Anterior cingulate cortex (tissue), 58 donors: ENCODE data around the gene SMARCD1.

Source experiments
- DNase-seq, 58 donors: peaks; one replicate each; lab custom pipeline; 2025; lab: John Stamatoyannopoulos, UW

SMARCD1 gene

GRCh38 chr12:50102131-50102531 lies 17.0 kb downstream of the SMARCD1 start:
- DNase-seq = peak in 39 of 58 donors; percentile 5 to 76 (median 45)

- DNase-seq = peak in 14 of 58 donors; percentile 17 to 60 (median 42)
Measured at GRCh38 chr12:50102646-50103309, 17.6 kb downstream of the SMARCD1 start.

GRCh38 chr12:50103351-50103750 lies 18.2 kb downstream of the SMARCD1 start:
- no peak for DNase-seq

GRCh38 chr12:50103767-50104321 lies 18.7 kb downstream of the SMARCD1 start, which contains the start of gene GPD1:
GPD1 (plus strand) TSS chr12:50104008; CDS start chr12:50104051, 43 bp downstream.
- peak in 56 of 58 donors; percentile 12 to 90 (median 62) for DNase-seq

- no peak for DNase-seq
Measured at GRCh38 chr12:50104417-50105366, 19.6 kb downstream of the SMARCD1 start.

GRCh38 chr12:50105913-50106450 lies 20.8 kb downstream of the SMARCD1 start:
- DNase-seq = no peak

GRCh38 chr12:50106907-50107306 lies 21.8 kb downstream of the SMARCD1 start:
- no peak for DNase-seq

- no peak for DNase-seq
Measured at GRCh38 chr12:50107416-50108268, 22.5 kb downstream of the SMARCD1 start.

GRCh38 chr12:50109319-50109718 lies 24.2 kb downstream of the SMARCD1 start:
- no peak for DNase-seq

- no peak for DNase-seq
Measured at GRCh38 chr12:50110127-50110761, 25.1 kb downstream of the SMARCD1 start.

- DNase-seq = peak in 13 of 58 donors; percentile 15 to 53 (median 36)
Measured at GRCh38 chr12:50110762-50111351, 25.7 kb downstream of the SMARCD1 start.

GRCh38 chr12:50111395-50111692 lies 26.2 kb downstream of the SMARCD1 start:
- DNase-seq = no peak

- DNase-seq = peak; percentile 94 to 100 (median 99)
Measured at GRCh38 chr12:50111693-50112455, 26.7 kb downstream of the SMARCD1 start, which contains the start of gene COX14. COX14 (plus strand) TSS chr12:50112236; CDS start chr12:50120044, 7,808 bp downstream.

- peak in 6 of 58 donors; percentile 50 to 78 (median 57) for DNase-seq
Measured at GRCh38 chr12:50112456-50113218, 27.5 kb downstream of the SMARCD1 start.

- DNase-seq = peak in 2 of 58 donors; percentile 14 to 39
Measured at GRCh38 chr12:50117057-50117622, 32.0 kb downstream of the SMARCD1 start.

GRCh38 chr12:50119387-50119786 lies 34.2 kb downstream of the SMARCD1 start:
- DNase-seq = no peak

GRCh38 chr12:50120521-50120920 lies 35.4 kb downstream of the SMARCD1 start:
- DNase-seq = no peak
